Nephron progenitor cell (in vitro differentiated cells): ENCODE results near the gene PDHX.

Source experiments
- DNase-seq: peaks from one replicate; pipeline ENCODE4 v3.0.0; 2021
- H3K27ac Mint-ChIP-seq: 2 replicates; pipeline ENCODE4 v1.8.0; 2021; ENCODE audit warnings: mild to moderate bottlenecking, moderate library complexity, mixed read lengths
- H3K27me3 Mint-ChIP-seq: 2 replicates; pipeline ENCODE4 v1.8.0; 2021; ENCODE audit warnings: mild to moderate bottlenecking, low read depth, mixed read lengths; ENCODE audit not compliant: poor library complexity
- H3K36me3 Mint-ChIP-seq: 2 replicates; pipeline ENCODE4 v1.8.0; 2021; ENCODE audit warnings: low read depth, mixed read lengths
- H3K4me1 Mint-ChIP-seq: 2 replicates; pipeline ENCODE4 v1.8.0; 2021; ENCODE audit warnings: mixed read lengths
- H3K4me3 Mint-ChIP-seq: 2 replicates; pipeline ENCODE4 v1.8.0; 2021; ENCODE audit warnings: mild to moderate bottlenecking, moderate library complexity, mixed read lengths
- H3K9me3 Mint-ChIP-seq: 2 replicates; pipeline ENCODE4 v1.8.0; 2021; ENCODE audit warnings: mild to moderate bottlenecking, moderate library complexity, mixed read lengths
- CTCF ChIP-seq: fragments of 200-600 bp; sonication (generic); IDR thresholded peaks from 2 replicates; pipeline ENCODE4 v1.5.0; 2021; ENCODE audit warnings: antibody characterized with exemption

The PDHX gene

GRCh38 chr11:34994854-34995253 lies 78.4 kb downstream of the PDHX start:
- Mint-ChIP-seq H3K27ac (no peak overlapping the region), H3K4me1 (no peaks in the 10 kb centered on the region), H3K36me3 (no peaks in the 10 kb centered on the region), H3K9me3 (no peaks in the 10 kb centered on the region), H3K4me3 (no peak overlapping the region), H3K27me3 (no peaks in the 10 kb centered on the region)
- no peak for DNase-seq
- no peak for TF ChIP-seq CTCF

- DNase-seq: no peak
- Mint-ChIP-seq H3K27ac (no peak overlapping the region), H3K4me1 (no peaks in the 10 kb centered on the region), H3K36me3 (no peaks in the 10 kb centered on the region), H3K9me3 (no peaks in the 10 kb centered on the region), H3K27me3 (no peaks in the 10 kb centered on the region), H3K4me3 (no peak overlapping the region)
- no peak for TF ChIP-seq CTCF
Measured at GRCh38 chr11:34996958-34997357, 80.5 kb downstream of the PDHX start.

GRCh38 chr11:34997952-34998528 lies 81.6 kb downstream of the PDHX start:
- no peak overlapping the region for H3K27ac Mint-ChIP-seq
- no peaks in the 10 kb centered on the region for H3K4me1 Mint-ChIP-seq
- no peaks in the 10 kb centered on the region for H3K36me3 Mint-ChIP-seq
- no peak overlapping the region for H3K4me3 Mint-ChIP-seq
- H3K9me3 Mint-ChIP-seq: no peaks in the 10 kb centered on the region
- no peaks in the 10 kb centered on the region for H3K27me3 Mint-ChIP-seq
- TF ChIP-seq CTCF: no peak
- no peak for DNase-seq

GRCh38 chr11:34999453-34999852 lies 83.0 kb downstream of the PDHX start:
- Mint-ChIP-seq H3K27ac (no peak overlapping the region), H3K36me3 (no peaks in the 10 kb centered on the region), H3K9me3 (no peaks in the 10 kb centered on the region), H3K27me3 (no peaks in the 10 kb centered on the region), H3K4me1 (no peaks in the 10 kb centered on the region), H3K4me3 (no peak overlapping the region)
- DNase-seq: no peak
- TF ChIP-seq CTCF: no peak

- H3K27ac Mint-ChIP-seq: no peak overlapping the region
- no peak for TF ChIP-seq CTCF
- no peaks in the 10 kb centered on the region for H3K4me1 Mint-ChIP-seq
- no peaks in the 10 kb centered on the region for H3K9me3 Mint-ChIP-seq
- H3K27me3 Mint-ChIP-seq: no peaks in the 10 kb centered on the region
- DNase-seq: no peak
- no peaks in the 10 kb centered on the region for H3K36me3 Mint-ChIP-seq
- H3K4me3 Mint-ChIP-seq: no peak overlapping the region
Measured at GRCh38 chr11:35003186-35003585, 86.8 kb downstream of the PDHX start.

GRCh38 chr11:35003658-35004057 lies 87.2 kb downstream of the PDHX start:
- Mint-ChIP-seq H3K27ac (no peak overlapping the region), H3K9me3 (no peaks in the 10 kb centered on the region), H3K36me3 (no peaks in the 10 kb centered on the region), H3K4me3 (no peak overlapping the region), H3K27me3 (no peaks in the 10 kb centered on the region), H3K4me1 (no peaks in the 10 kb centered on the region)
- no peak for TF ChIP-seq CTCF
- no peak for DNase-seq
